Activated CD8-positive, alpha-beta T cell treated with anti-CD3 and anti-CD28 coated beads for 36 hours (primary cell): Measurements from ENCODE around the gene NPRL2. TPM values are rescaled to one million over a fixed set of nuclear protein-coding genes. Genes with fewer than 3 reads are reported as not detected.

Experiments used
- ATAC-seq: fragments of 200-7000 bp; cut with Tn5 transposase; one replicate; pipeline ENCODE4 v1.10.0; 2021; ENCODE audit warnings: mild to moderate bottlenecking, moderate library complexity
- CTCF ChIA-PET: fragments of 350-600 bp; sonication (Branson Sonifier 250); formaldehyde crosslinking; loops from one replicate; lab custom pipeline; 2021; ENCODE audit warnings: antibody characterized with exemption; lab: Charles Lee
- POLR2A ChIA-PET: fragments of 350-600 bp; sonication (Branson Sonifier 250); formaldehyde crosslinking; loops from one replicate; lab custom pipeline; 2021; ENCODE audit warnings: antibody characterized with exemption; lab: Charles Lee
- DNase-seq: peaks from one replicate; pipeline ENCODE4 v3.0.0-alpha.2; 2020
- H3K27ac Mint-ChIP-seq: one replicate; pipeline ENCODE4 v1.8.0; 2021; ENCODE audit warnings: mild to moderate bottlenecking, mixed read lengths
- H3K27me3 Mint-ChIP-seq: one replicate; pipeline ENCODE4 v1.8.0; 2021; ENCODE audit warnings: mixed read lengths
- H3K36me3 Mint-ChIP-seq: one replicate; pipeline ENCODE4 v1.8.0; 2021; ENCODE audit warnings: low read depth, mixed read lengths
- H3K4me1 Mint-ChIP-seq: one replicate; pipeline ENCODE4 v1.8.0; 2021; ENCODE audit warnings: low read depth, mixed read lengths
- H3K4me3 Mint-ChIP-seq: one replicate; pipeline ENCODE4 v1.8.0; 2021; ENCODE audit warnings: mild to moderate bottlenecking, moderate library complexity, mixed read lengths
- H3K9me3 Mint-ChIP-seq: one replicate; pipeline ENCODE4 v1.8.0; 2021; ENCODE audit warnings: mixed read lengths
- intact Hi-C: fragments of 100-400 bp; cut with micrococcal nuclease; formaldehyde crosslinking; loops from one replicate; pipeline ENCODE4 v1.10.0; 2022
- total RNA-seq, 2 experiments: library from RNA; stranded (reverse); gene quantifications; one replicate each; pipeline ENCODE4 v1.2.3, GENCODE V29; 2021
- TF ChIP-seq, protein P1 (sequence below): fragments of 200-600 bp; IDR thresholded peaks from one replicate; pipeline ENCODE4 v1.8.0; 2022; ENCODE audit warnings: antibody characterized with exemption, mild to moderate bottlenecking

The NPRL2 gene
- total RNA-seq, 2 experiments from 2014 or later, result 41.3 to 44.7 TPM

DNA sequence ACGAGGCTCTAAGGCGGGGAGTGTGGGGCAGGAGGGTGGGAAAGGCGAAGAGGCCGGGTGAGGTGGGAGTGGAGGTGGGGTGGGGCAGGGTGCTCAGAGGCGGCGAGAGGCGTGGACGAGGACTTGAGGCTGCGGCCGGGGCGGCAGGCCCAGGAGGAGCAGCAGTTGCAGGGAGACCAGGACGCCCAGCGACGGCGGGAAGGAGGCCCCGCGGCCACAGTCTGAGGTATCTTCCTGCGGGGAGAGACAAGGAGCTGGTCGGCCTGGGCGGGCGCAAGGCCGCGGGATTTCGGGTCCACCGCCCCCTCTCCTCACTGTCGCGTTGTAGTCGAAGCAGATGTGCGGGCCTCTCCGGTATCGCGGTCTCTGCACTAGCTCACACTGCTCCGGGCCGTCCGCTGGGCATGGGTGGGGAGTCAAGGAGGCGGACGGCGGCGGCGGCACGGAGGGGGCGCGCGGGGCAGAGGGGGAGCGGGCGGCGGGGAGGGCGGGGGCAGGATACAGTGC, 14.1 kb upstream of the NPRL2 start:
- Mint-ChIP-seq H3K27me3 (no peaks in the 10 kb centered on the region), H3K36me3 (no peaks in the 10 kb centered on the region), H3K9me3 (no peaks in the 10 kb centered on the region), H3K27ac (no peak overlapping the region), H3K4me3 (peak overlapping the region; percentile 74), H3K4me1 (peaks cover 19% of the 10 kb centered on the region)
- ChIA-PET POLR2A (interaction anchor here (0.9 to 1.6 kb wide), 6 partner anchors 10 to 205 kb away, joined by 3 to 8 read pairs (median 4); partner anchors contain the start of genes CYB561D2, HEMK1 and NPRL2), CTCF (interaction anchor here (1.1 to 1.8 kb wide), 5 partner anchors 12 to 185 kb away, joined by 3 to 7 read pairs (median 3); no protein-coding TSS in a partner anchor)
- ATAC-seq, result peak; percentile 26
- TF ChIP-seq, protein P1, sequence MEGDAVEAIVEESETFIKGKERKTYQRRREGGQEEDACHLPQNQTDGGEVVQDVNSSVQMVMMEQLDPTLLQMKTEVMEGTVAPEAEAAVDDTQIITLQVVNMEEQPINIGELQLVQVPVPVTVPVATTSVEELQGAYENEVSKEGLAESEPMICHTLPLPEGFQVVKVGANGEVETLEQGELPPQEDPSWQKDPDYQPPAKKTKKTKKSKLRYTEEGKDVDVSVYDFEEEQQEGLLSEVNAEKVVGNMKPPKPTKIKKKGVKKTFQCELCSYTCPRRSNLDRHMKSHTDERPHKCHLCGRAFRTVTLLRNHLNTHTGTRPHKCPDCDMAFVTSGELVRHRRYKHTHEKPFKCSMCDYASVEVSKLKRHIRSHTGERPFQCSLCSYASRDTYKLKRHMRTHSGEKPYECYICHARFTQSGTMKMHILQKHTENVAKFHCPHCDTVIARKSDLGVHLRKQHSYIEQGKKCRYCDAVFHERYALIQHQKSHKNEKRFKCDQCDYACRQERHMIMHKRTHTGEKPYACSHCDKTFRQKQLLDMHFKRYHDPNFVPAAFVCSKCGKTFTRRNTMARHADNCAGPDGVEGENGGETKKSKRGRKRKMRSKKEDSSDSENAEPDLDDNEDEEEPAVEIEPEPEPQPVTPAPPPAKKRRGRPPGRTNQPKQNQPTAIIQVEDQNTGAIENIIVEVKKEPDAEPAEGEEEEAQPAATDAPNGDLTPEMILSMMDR, result no peak
- intact Hi-C loops, result no loop called here
- DNase-seq, result no peak

DNA sequence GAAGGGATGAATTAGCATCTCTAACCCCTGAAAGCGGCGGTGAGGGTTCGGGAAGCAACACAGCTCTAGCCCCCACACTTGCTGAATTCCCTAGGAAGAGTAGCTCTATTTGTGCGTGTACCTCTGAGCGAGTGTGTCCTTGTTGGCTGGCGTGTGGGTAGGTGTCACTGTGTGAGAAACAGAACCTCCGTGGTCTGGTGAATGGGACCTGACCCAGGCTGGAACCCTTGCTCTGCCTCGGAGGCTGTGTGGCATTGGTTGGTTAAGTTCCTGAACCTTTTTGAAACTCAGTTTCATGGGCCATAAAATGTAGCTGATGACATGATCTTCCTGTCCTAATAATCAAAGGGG, 9.2 kb upstream of the NPRL2 start:
- Mint-ChIP-seq H3K9me3 (no peaks in the 10 kb centered on the region), H3K27ac (peak overlapping the region; percentile 95), H3K4me3 (peak overlapping the region; percentile 88), H3K4me1 (peaks cover 38% of the 10 kb centered on the region), H3K36me3 (peaks cover 21% of the 10 kb centered on the region), H3K27me3 (no peaks in the 10 kb centered on the region)
- no peak for DNase-seq
- intact Hi-C loops, result no loop called here
- ATAC-seq, result peak; percentile 15
- TF ChIP-seq, protein P1, result no peak
- ChIA-PET CTCF (interaction anchor here (0.9 to 1.2 kb wide), 2 partner anchors 11 to 21 kb away, joined by 3 to 4 read pairs; no protein-coding TSS in a partner anchor), POLR2A (interaction anchor here (0.6 to 1.1 kb wide), 4 partner anchors 9 to 252 kb away, joined by 3 to 4 read pairs (median 3); partner anchors contain the start of genes CISH and ZMYND10)

DNA sequence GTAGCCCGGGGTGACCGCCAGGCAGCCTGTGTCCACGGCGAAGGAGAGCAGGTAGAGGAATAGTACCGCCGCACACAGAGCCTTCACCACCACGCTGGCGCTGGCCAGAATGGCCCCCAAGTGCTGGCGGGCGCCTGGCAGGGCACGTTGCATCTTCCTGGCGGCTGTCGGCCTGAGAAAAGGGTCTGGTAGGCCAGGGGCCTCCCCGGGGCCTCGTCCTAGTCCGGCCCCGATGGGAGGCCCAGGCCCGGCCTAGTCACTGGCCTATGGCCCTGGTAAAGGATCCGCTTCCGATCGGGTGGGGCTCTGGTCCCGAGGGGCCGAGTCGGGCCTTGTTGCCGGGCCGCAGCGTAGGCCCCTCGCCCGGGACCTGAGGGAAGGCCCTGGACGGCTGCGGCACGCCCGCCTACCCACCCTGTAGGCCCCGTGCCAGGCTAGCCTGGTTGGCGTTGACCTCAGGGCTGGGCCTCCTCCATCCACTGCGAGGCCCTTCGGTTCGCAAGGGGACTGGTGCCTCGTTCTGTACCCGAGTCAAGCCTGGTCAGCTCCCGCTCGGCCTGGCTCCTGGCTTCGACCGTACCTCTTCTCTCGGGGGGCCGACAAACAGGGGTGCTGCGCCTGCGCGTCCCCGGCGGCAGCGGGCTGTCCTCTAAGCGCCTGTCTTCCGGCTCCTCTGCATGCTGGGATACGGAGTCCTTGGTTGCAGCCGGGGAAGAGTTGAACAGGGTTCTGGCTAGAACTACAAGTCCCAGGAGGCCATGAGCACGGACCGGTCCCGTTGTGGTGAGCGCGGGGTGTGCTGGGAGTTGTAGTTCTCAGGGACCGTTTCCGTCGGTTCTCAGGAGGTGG, 8.6 kb upstream of the NPRL2 start, which contains the start of gene TMEM115:
TMEM115 (minus strand) TSS at position 611 of the 849 bp plus-strand sequence; CDS start at position 153, 458 bp downstream.
- H3K36me3 Mint-ChIP-seq, result peaks cover 25% of the 10 kb centered on the region
- no peaks in the 10 kb centered on the region for H3K9me3 Mint-ChIP-seq
- peak within 1 kb of the TSS; percentile 95 for H3K27ac Mint-ChIP-seq
- peak within 1 kb of the TSS; percentile 88 for H3K4me3 Mint-ChIP-seq
- no peaks in the 10 kb centered on the region for H3K27me3 Mint-ChIP-seq
- DNase-seq (peak; percentile 98), ATAC-seq (peak; percentile 100)
- ChIA-PET POLR2A (interaction anchor here (0.6 to 1.1 kb wide), 4 partner anchors 8 to 253 kb away, joined by 3 to 4 read pairs (median 3); partner anchors contain the start of genes CISH and ZMYND10), CTCF (interaction anchor here (0.9 to 1.2 kb wide), 2 partner anchors 11 to 21 kb away, joined by 3 to 4 read pairs; no protein-coding TSS in a partner anchor)
- peaks cover 40% of the 10 kb centered on the region for H3K4me1 Mint-ChIP-seq
- TF ChIP-seq, protein P1, result no peak
- intact Hi-C loops, result no loop called here

DNA sequence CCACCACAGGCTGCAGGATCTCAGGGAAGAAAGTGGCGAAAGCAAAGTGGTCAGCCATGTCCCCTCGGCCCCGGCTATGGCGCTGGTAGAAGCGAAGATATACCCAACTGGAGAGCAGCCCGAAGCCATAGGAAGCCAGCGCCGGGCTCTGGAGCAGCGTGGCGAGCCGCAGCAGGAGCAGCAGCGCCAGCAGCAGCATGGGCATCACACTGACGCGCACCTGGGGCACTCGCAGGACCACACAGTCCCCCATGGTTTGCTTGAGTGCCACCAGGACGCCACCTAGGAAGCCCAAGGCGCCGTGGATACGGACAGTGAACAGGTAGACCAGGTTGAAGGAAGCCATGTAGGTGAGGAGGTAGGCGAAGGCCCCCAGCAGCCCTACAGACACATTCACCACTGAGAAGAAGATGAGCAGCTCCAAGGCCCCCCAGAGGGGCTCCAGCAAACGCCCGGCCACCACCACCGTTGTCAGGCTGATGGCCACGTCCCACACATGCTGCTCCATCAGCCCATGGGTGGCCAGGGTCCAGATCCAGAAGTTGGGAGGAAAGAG, 7.9 kb upstream of the NPRL2 start:
- DNase-seq, result no peak
- CTCF ChIA-PET, result no interaction called here
- TF ChIP-seq, protein P1, result no peak

More for the DNA sequence above, 7.9 kb upstream of the NPRL2 start:
- H3K36me3 Mint-ChIP-seq, result peaks cover 25% of the 10 kb centered on the region
- H3K4me3 Mint-ChIP-seq, result peak overlapping the region; percentile 88
- H3K4me1 Mint-ChIP-seq, result peaks cover 40% of the 10 kb centered on the region
- ATAC-seq, result no peak
- intact Hi-C loops, result no loop called here
- POLR2A ChIA-PET, result no interaction called here
- H3K9me3 Mint-ChIP-seq, result no peaks in the 10 kb centered on the region
- no peaks in the 10 kb centered on the region for H3K27me3 Mint-ChIP-seq
- H3K27ac Mint-ChIP-seq, result peak overlapping the region; percentile 85
